ENCODE results near the gene EPN3. TPM values are rescaled to one million over a fixed set of nuclear protein-coding genes. Genes with fewer than 3 reads are reported as not detected.

The EPN3 gene
- total and polyA plus RNA-seq, 5 experiments from 2014 or later: not detected

DNA sequence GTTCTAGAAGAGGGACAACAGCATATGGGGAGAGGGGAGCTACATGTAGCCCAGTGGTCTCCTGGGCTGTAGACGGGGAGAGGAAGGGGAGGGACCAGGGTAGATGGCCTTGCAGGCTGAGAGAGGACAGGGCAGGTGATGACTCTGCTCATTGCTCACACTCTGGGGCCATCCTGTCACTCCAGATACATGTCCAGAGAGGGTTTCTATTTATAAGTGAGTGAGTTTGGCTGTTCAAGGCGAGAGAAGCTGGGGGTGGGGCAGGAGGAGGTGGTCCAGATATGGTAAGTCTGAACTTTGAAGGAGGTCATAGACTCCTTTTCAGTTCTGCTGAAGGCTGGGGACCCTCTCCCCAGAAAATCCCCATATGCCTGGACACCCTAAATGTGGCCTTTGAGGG, 50.2 kb downstream of the EPN3 start:
- no peak for DNase-seq
- no peak overlapping the region for H3K27ac Mint-ChIP-seq
- no peaks in the 10 kb centered on the region for H3K36me3 Mint-ChIP-seq
- peaks cover 8 to 57% (median 19%) of the 10 kb centered on the region in 5 donors for H3K27me3 Mint-ChIP-seq
- no peaks in the 10 kb centered on the region for H3K9me3 Mint-ChIP-seq
- POLR2A ChIA-PET: no interaction called here
- no peak overlapping the region for H3K4me3 Mint-ChIP-seq
- ATAC-seq: no peak
- H3K4me1 Mint-ChIP-seq: peaks cover 0 to 2% (median 0%) of the 10 kb centered on the region in 4 donors

DNA sequence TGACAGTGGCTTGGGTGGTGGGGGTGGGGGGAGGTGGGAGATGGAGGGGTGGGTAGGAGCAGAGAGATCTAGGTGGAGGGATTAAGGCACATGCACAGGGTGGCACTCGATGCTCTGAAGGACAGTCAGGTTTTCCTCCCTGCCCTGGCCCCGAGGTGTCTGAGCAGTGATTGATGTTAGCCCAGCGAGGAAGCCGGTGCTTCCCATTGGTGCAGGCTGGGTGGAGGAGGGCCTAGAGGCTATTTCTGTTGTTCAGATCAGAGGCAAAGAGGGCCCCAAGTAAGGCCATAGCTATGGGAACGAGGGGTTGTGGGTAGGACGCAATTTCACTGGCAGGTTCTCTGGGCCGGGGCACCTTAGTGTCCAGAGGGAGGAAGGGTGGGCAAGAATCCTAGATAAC, 51.1 kb downstream of the EPN3 start:
- Mint-ChIP-seq H3K27me3 (peaks cover 7 to 48% (median 17%) of the 10 kb centered on the region in 5 donors), H3K4me3 (no peak overlapping the region), H3K27ac (peak overlapping the region in 1 of 10 donors; percentile 69), H3K4me1 (peaks cover 0 to 2% (median 0%) of the 10 kb centered on the region in 4 donors), H3K36me3 (no peaks in the 10 kb centered on the region), H3K9me3 (no peaks in the 10 kb centered on the region)
- no peak for ATAC-seq
- no peak for DNase-seq
- POLR2A ChIA-PET: no interaction called here

DNA sequence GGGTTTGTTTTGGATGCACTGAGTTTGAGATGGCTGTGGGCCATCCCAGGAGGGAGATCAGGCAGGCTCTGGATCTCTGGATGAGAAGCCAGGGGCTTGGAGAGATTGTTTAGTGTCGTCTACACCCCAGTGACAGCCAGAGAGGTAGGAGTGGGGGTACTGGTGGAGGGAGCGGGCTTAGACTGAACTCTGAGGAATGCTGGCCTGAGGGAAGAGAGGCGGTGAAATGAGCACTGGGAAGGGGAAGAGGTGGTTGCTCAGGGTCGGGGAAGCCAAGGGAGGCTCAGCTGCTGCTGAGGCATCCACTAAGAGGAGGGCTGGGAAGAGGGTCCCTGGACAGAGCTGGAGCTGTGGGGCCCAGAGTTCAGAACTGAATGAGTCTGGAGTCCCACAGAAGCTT, 51.6 kb downstream of the EPN3 start:
- H3K36me3 Mint-ChIP-seq: no peaks in the 10 kb centered on the region
- ATAC-seq (no peak), DNase-seq (no peak)
- H3K27me3 Mint-ChIP-seq: peaks cover 3 to 43% (median 12%) of the 10 kb centered on the region in 5 donors
- H3K4me1 Mint-ChIP-seq: peaks cover 0 to 2% (median 0%) of the 10 kb centered on the region in 4 donors
- no peak overlapping the region for H3K27ac Mint-ChIP-seq
- POLR2A ChIA-PET: no interaction called here
- no peaks in the 10 kb centered on the region for H3K9me3 Mint-ChIP-seq
- H3K4me3 Mint-ChIP-seq: no peak overlapping the region

DNA sequence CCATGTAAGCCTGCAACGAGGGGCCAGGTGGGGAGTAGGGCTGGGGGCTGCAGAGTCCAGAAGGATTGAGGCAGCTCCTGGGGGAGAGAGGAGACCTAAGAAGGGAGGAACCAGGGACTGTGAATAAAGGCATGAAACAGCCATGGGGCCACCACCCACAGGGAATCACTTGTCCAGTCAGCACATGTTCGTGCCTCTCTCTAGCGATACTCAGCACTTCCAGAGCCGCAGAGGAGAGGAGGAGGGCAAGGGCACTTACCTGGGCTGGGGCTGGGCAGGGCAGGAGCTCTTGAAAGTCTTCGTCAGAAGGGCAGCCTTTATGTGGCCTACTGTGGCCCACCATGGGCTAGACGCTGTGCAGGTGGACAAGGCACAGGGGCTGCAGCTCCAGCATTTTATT, 52.2 kb downstream of the EPN3 start:
- POLR2A ChIA-PET: no interaction called here
- no peaks in the 10 kb centered on the region for H3K36me3 Mint-ChIP-seq
- peaks cover 3 to 40% (median 12%) of the 10 kb centered on the region in 5 donors for H3K27me3 Mint-ChIP-seq
- DNase-seq: no peak
- no peak overlapping the region for H3K4me3 Mint-ChIP-seq
- no peak for ATAC-seq
- peaks cover 0 to 2% (median 0%) of the 10 kb centered on the region in 4 donors for H3K4me1 Mint-ChIP-seq
- no peak overlapping the region for H3K27ac Mint-ChIP-seq
- H3K9me3 Mint-ChIP-seq: no peaks in the 10 kb centered on the region

DNA sequence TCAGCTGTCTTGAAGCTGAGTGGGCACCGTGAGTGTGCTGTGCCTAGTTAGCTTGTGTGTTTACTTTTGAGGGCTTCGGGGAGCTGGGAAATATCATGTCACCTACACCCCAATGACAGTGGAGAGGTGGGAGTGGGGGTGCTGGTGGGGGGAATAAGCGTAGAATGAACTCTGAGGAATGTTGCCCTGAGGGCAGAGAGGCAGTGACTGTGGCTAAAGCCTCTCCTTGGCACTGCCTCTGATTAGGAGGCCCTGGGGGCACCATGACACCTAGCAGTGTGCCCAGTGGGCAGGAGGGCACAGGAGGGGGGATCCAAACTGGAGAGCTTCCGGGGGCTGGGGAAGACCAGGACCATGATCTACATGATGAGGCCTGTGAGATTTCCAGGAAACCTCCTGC, 52.8 kb downstream of the EPN3 start:
- peaks cover 0 to 2% (median 0%) of the 10 kb centered on the region in 4 donors for H3K4me1 Mint-ChIP-seq
- H3K27me3 Mint-ChIP-seq: peaks cover 3 to 39% (median 12%) of the 10 kb centered on the region in 5 donors
- ATAC-seq (no peak), DNase-seq (no peak)
- no peaks in the 10 kb centered on the region for H3K36me3 Mint-ChIP-seq
- POLR2A ChIA-PET: no interaction called here
- no peak overlapping the region for H3K4me3 Mint-ChIP-seq
- H3K27ac Mint-ChIP-seq: peak overlapping the region in 1 of 10 donors; percentile 15
- H3K9me3 Mint-ChIP-seq: no peaks in the 10 kb centered on the region

DNA sequence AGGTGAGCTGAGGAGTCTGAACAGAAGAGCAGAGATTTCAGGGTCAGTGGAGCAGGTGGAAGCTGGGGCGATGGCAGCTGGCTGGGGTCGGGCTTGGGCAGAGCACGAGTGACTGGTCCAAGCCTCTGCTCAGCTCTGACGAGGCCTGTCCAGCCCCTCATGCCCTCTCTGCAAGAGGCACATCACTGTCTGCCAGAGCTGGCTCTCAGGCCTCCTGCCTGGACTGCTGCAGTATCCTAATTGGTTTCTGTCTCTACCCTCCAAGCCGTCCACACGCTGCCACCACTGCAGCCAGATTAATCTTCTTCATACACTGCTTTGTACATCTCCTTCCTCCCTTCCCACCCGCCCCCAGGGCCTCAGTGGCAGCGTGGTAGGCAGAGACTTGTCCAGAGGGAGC, 53.4 kb downstream of the EPN3 start:
- H3K4me3 Mint-ChIP-seq: no peak overlapping the region
- ATAC-seq (no peak), DNase-seq (no peak)
- no peaks in the 10 kb centered on the region for H3K36me3 Mint-ChIP-seq
- peaks cover 2 to 34% (median 6%) of the 10 kb centered on the region in 5 donors for H3K27me3 Mint-ChIP-seq
- H3K27ac Mint-ChIP-seq: no peak overlapping the region
- peaks cover 0 to 1% (median 0%) of the 10 kb centered on the region in 4 donors for H3K4me1 Mint-ChIP-seq
- H3K9me3 Mint-ChIP-seq: no peaks in the 10 kb centered on the region
- POLR2A ChIA-PET: no interaction called here

DNA sequence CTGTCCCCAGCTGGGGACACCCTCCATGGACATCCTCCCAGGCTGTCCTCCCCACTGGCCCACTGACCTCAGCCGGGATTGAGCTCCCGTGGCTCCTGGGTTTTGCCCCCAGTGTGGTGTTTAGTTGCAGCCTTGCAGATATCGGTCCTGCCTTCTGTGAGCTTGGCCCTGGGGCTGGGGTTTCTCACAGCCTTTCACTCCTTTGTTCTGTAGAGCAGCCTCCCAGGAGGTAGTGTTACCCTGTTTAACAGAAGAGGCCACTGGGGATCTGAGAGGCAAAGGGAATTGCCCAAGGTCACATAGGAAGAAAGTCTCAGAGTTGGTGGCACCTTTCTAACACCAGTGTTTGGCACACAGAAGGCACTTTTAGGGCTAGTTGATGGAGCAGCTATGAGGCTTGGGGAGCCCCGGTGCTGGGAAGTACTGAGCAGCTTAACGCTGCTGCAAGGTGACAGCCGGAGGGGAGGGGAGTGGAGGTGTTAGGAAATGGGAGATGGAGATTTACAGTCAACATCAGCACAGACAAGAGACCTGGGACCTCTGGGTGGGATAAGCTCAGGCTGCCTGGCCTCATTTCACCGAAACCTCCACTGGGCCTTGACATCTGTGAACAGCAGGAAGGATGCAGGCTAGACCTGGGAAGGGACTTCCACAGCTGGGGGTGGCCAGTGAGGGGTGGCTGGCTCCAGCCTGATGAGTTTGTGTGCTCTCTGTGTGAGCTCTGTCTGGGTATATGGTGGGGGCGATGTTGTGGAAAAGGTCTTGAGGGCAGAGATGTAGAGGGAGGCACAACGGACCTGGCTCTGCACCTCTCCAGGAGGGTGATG, 54.1 kb downstream of the EPN3 start:
- ATAC-seq (no peak), DNase-seq (no peak)

DNA sequence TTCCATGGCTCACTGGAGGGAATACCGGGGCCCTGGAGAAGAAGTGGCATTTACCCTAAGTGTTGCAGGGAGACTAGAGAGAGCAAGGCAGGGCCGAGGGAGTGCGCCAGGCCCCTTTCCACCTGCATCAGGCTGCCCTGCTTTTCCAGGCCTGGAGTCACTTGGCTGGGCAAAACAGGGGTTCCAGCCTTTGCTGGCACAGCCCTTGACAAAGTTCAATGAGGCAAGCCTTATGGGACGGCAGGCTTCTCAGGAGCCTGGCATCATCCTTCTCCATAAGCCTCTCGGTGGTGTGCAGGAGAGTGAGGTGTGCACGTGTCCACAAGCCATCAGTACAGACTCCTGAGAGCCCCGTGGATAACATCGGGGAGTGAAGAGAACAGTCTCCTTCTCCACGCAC, 55.0 kb downstream of the EPN3 start:
- DNase-seq: no peak

More for the DNA sequence above, 54.1 kb downstream of the EPN3 start:
- Mint-ChIP-seq H3K36me3 (no peaks in the 10 kb centered on the region), H3K4me1 (no peaks in the 10 kb centered on the region), H3K27ac (no peak overlapping the region), H3K4me3 (no peak overlapping the region), H3K9me3 (no peaks in the 10 kb centered on the region), H3K27me3 (peaks cover 0 to 26% (median 4%) of the 10 kb centered on the region in 5 donors)
- POLR2A ChIA-PET: no interaction called here

DNA sequence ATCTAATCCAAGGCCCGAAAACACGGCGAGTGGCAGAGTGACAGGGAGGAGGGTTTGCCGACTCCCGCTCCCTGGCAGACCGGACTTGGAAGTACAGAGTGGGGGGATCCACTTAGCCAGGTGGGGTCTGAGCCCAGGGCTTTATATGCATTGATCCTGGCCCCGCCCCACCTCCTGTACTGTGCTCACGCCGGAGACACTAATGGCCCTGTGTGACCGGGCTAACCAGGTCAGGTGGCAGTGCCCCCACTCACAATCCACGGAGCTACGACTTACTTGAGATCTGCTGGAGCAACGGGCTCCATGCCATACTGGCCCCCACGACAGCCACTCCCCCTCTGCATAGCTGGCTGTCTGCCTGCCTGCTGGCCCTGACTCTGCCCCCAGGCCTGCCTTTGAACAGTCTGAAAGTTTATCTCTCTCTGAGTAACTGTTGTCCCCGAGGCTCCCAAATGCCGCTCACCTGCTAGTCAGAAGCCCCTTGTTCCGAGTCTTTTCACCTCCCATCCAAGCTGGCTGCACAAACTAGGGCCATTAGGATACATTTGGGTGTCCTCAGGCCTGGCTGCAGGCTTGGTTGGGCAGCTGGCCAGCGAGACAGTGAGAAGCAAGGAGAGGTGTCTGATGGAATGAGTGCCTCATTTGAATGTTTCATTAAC, 56.0 kb downstream of the EPN3 start:
- ATAC-seq (no peak), DNase-seq (no peak)
- Mint-ChIP-seq H3K4me3 (no peak overlapping the region), H3K36me3 (no peaks in the 10 kb centered on the region), H3K4me1 (no peaks in the 10 kb centered on the region), H3K9me3 (no peaks in the 10 kb centered on the region), H3K27ac (no peak overlapping the region), H3K27me3 (peaks cover 0 to 7% (median 0%) of the 10 kb centered on the region in 5 donors)
- POLR2A ChIA-PET: no interaction called here

More for the DNA sequence above, 55.0 kb downstream of the EPN3 start:
- peaks cover 0 to 17% (median 0%) of the 10 kb centered on the region in 5 donors for H3K27me3 Mint-ChIP-seq
- ATAC-seq: no peak
- no peaks in the 10 kb centered on the region for H3K9me3 Mint-ChIP-seq
- no peak overlapping the region for H3K27ac Mint-ChIP-seq
- no peaks in the 10 kb centered on the region for H3K4me1 Mint-ChIP-seq
- POLR2A ChIA-PET: no interaction called here
- no peak overlapping the region for H3K4me3 Mint-ChIP-seq
- no peaks in the 10 kb centered on the region for H3K36me3 Mint-ChIP-seq

DNA sequence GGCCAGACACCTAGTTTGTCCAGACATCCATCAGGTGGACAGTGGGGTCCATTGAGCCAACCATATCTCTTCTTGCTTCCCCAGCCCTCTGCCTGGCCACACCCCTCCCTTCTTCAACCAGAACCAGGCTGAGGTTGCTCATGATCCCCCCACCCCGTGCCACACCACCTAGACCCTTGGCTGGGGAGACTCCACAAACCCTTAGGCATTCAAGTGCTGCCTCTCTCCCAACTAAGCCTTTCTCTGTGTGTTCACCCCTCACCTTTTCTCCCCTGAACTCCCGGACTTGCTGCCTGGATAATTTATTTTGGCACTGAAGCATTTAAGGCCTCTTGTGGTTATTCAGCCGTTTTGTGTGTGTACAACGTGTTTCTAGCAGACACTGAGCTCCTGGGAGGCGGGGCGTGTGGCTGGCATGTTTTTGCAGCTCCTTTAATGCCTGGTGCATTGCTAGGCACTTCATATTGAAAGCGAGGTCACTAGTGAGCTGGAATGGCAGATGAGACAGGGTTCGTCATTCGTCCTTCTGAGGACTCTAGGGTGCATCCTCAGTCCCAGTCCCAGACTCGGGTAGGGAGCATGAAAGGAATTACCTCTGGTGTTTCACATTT, 56.7 kb downstream of the EPN3 start:
- Mint-ChIP-seq H3K27me3 (peaks cover 0 to under 1% (median 0%) of the 10 kb centered on the region in 5 donors), H3K27ac (no peak overlapping the region), H3K9me3 (no peaks in the 10 kb centered on the region), H3K4me1 (no peaks in the 10 kb centered on the region), H3K4me3 (no peak overlapping the region), H3K36me3 (no peaks in the 10 kb centered on the region)
- ATAC-seq: no peak
- DNase-seq: no peak
- POLR2A ChIA-PET: no interaction called here

DNA sequence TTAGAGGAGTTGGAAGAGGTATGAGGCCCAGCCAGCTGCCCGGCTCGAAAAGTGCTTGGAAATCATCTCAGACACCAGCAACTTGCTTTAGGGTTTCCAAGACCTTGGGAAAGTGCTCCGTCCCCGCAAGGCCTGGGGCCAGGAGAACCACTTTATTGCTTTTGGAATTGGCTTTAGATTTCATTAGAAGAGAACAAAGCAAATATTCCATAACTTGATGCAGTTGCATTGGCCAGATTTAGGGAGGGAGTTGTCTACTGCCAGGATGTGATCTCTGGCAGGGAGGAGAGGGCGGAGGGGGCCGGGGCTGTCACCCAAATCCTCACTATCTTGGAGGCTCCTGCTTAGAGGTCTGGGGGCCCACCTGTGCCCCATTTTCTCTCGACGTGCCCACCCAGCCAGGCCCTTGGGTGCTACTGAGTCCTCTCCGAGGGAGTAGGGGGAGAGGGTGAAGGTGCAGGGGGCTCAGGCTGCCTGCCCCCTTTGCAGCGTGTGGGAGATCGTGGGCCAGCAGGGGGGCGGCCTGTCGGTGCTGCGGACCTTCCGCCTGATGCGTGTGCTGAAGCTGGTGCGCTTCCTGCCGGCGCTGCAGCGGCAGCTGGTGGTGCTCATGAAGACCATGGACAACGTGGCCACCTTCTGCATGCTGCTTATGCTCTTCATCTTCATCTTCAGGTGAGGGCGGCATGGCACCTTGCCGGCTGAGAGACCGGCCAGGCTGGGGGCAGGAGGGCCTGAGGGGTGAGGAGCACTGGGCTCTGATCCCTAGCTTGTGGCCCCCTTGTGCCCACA, 58.6 kb downstream of the EPN3 start:
- no peaks in the 10 kb centered on the region for H3K4me1 Mint-ChIP-seq
- ATAC-seq (no peak), DNase-seq (no peak)
- no peak overlapping the region for H3K27ac Mint-ChIP-seq
- H3K27me3 Mint-ChIP-seq: no peaks in the 10 kb centered on the region
- no peaks in the 10 kb centered on the region for H3K36me3 Mint-ChIP-seq
- POLR2A ChIA-PET: no interaction called here
- H3K9me3 Mint-ChIP-seq: no peaks in the 10 kb centered on the region
- no peak overlapping the region for H3K4me3 Mint-ChIP-seq

DNA sequence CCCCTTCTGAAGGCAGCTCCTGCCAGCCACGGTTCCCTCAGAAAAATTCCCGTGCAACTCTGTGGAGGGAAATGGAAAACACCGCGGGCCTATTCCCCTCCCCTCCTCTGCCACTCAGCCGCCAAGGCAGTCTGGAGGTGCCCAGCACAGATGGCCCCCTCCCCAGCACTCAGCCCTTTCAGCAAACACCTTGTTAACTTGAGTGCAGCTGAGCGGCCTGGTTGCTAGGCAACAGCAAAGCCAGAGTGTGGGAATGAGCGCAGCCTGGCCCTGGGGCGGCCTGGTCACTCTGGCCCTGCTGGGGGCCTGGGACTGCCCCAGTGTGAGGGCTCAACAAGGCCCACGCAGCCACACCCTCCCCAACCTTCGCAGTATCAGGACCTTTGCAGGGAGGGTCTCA, 60.8 kb downstream of the EPN3 start:
- H3K27me3 Mint-ChIP-seq: no peaks in the 10 kb centered on the region

More for the DNA sequence above, 60.8 kb downstream of the EPN3 start:
- POLR2A ChIA-PET: no interaction called here
- DNase-seq (no peak), ATAC-seq (no peak)
- no peak overlapping the region for H3K4me3 Mint-ChIP-seq
- H3K36me3 Mint-ChIP-seq: no peaks in the 10 kb centered on the region
- H3K4me1 Mint-ChIP-seq: no peaks in the 10 kb centered on the region
- no peak overlapping the region for H3K27ac Mint-ChIP-seq
- H3K9me3 Mint-ChIP-seq: no peaks in the 10 kb centered on the region
